Tibial nerve (tissue), 4 donors: ENCODE data around the gene ILDR2.

Source experiments
- EP300 ChIP-seq, 2 donors: sonication (generic); formaldehyde crosslinking; IDR thresholded peaks; one replicate each; pipeline ENCODE4 v1.6.1; 2017; ENCODE audit warnings: antibody characterized with exemption in 2 of 2, mild to moderate bottlenecking in 1 of 2
- POLR2A ChIP-seq, 2 donors: fragments of 450-650 bp; IDR thresholded peaks; one replicate each; pipeline ENCODE4 v1.6.1; 2017; ENCODE audit warnings: antibody characterized with exemption in 2 of 2, mild to moderate bottlenecking in 2 of 2, moderate library complexity in 2 of 2
- TF ChIP-seq, protein P1 (sequence below), 5 experiments: fragments of 200-600 bp in 3 of 5; fragments of 450-650 bp in 2 of 5; sonication (generic) in 3 of 5; IDR thresholded peaks; one replicate each; pipeline ENCODE4 v1.5.1; 2016 to 2019; ENCODE audit warnings: antibody characterized with exemption in 5 of 5, mild to moderate bottlenecking in 3 of 5, moderate library complexity in 2 of 5

GRCh38 chr1:166906647-166907046, 68.7 kb downstream of the ILDR2 start:
- TF ChIP-seq, protein P1, sequence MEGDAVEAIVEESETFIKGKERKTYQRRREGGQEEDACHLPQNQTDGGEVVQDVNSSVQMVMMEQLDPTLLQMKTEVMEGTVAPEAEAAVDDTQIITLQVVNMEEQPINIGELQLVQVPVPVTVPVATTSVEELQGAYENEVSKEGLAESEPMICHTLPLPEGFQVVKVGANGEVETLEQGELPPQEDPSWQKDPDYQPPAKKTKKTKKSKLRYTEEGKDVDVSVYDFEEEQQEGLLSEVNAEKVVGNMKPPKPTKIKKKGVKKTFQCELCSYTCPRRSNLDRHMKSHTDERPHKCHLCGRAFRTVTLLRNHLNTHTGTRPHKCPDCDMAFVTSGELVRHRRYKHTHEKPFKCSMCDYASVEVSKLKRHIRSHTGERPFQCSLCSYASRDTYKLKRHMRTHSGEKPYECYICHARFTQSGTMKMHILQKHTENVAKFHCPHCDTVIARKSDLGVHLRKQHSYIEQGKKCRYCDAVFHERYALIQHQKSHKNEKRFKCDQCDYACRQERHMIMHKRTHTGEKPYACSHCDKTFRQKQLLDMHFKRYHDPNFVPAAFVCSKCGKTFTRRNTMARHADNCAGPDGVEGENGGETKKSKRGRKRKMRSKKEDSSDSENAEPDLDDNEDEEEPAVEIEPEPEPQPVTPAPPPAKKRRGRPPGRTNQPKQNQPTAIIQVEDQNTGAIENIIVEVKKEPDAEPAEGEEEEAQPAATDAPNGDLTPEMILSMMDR (IDR thresholded peaks at IDR 0.05), result no peak
- no peak for TF ChIP-seq POLR2A (IDR thresholded peaks at IDR 0.05)
- TF ChIP-seq EP300 (IDR thresholded peaks at IDR 0.05), result no peak
